HG03039 (cell line): ENCODE results near the gene FGD4.

Experiments
- ATAC-seq: cut with Tn5 transposase; IDR thresholded peaks from one replicate; pipeline ENCODE4 v1.9.1; 2021; ENCODE audit warnings: mild to moderate bottlenecking, moderate library complexity; ENCODE audit not compliant: unreplicated experiment

Gene FGD4

DNA sequence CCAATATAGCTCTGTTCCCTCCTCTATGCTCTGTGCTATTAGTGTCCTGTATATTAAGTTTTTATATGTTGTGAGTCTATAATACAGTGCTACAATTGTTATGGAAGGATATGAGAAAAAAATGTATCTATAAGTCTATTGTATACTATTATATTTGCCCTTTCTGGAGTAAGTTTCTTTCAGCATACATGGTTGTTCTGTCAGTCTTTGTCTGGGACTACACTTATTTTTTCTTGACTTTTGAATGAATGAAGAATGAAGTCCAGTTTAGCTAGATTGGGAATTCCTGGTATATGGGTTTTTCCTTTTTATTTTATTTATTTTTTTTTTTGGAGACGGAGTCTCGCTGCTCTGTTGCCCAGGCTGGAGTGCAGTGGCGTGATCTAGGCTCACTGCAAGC is 203.7 kb downstream of the FGD4 start:
- no peak for ATAC-seq

DNA sequence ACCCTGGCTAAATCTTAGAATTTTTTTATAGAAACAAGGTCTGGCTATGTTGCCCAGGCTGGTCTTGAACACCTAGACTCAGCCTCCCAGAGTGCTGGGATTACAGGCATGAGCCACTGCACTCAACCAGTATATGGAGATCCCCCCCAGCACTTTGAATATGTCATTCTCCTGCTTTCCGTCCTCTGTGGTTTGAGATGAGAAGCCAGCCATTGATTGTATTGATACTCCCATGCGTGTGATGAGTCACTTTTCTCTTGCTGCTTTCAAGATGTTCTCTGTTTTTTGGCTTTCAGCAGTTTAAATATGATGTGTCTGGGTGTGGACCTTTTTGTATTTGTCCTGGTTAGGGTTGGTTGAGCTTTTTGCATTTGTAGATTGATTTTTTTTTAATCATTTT is 204.5 kb downstream of the FGD4 start:
- ATAC-seq, result peak; percentile 93

DNA sequence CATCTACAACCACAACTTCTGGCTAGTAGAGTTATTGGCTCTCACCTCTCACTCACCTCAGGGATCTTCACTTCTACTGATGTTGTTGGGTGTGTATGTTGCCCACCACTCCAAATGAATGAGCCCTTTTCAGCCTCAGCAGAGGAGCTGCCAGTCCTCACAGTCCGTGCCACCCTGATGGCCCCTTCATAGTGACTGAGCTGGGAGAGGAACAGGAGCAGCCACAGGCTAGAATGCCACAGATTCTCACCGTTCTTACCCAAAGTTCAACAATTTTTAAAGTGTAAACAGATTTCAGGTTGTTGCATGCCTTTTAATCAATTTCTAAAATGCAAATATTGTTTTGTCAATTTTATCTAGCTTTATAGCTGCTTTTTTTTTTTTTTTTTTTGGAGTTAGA is 205.2 kb downstream of the FGD4 start:
- ATAC-seq, result no peak

DNA sequence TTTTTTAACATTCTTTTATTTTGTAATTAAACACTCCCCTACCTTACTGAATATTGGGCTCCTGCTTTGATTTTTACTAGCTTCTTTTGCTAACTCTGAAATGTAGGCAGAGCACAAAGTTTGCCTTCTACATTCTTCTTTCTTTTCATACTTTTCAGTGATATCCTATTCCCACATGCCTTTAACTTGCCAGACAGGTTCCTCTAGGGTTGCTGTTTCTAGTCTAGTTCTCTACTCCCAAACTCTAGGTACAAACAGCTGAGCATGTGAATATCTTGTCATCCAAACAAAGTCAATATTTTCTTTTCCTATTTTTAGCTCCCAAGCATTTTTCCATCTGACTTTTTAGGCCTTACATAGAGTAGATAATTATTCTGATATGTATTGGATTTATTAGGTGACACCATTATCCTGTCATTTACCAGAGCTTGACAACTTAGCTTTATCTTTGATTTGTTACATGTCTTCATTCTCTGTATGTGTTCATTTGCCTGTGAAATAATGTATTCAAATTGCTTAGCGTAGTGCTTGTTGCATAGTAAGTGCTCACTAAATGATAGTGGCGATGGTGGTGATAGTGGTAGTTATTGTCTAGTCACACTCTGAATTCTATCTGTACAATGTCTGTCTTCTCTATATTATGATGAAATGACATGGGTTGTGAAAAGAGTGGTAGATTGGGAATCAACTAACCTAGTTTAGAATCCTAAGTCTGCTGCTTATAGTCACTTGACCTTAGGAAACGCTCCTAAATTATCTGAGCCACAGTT is 206.2 kb downstream of the FGD4 start:
- no peak for ATAC-seq

DNA sequence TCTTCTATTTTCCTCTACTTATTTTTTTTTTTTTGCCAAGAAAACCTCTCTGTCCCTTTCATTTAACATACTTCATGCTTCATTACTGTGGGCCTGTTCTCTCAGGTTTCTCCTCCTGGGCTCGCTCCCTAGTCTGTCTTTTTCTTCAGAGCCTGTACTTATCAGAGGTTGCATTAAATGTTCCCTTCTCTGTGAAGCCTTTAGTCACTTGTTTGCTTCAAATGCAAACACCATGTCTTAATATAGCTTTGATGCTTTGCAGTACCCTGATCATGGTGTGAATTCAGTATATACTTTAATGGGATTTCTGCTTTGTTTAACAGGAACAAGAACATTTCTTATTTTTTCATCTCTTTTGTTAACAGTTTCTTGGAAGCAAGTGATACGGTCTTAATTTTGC is 207.1 kb downstream of the FGD4 start:
- ATAC-seq, result no peak

DNA sequence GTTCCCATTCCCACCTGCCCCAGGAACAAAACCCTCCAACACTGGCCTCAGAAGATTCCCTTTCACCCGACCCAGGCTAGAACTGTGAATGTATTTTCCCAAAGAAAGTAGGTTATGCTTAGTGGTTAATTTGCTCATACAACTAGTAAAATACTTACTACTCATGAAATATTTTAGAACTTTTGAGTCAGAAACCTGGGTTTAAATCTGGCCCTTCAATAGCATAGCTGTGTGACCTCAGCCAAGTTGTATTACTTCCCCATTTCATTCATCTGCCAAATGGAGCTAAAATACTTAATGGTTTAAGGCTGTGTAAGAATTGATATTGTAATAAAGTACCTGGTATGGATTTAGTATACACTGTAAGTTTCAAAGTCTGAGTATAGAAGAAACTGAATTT is 210.6 kb downstream of the FGD4 start:
- no peak for ATAC-seq

DNA sequence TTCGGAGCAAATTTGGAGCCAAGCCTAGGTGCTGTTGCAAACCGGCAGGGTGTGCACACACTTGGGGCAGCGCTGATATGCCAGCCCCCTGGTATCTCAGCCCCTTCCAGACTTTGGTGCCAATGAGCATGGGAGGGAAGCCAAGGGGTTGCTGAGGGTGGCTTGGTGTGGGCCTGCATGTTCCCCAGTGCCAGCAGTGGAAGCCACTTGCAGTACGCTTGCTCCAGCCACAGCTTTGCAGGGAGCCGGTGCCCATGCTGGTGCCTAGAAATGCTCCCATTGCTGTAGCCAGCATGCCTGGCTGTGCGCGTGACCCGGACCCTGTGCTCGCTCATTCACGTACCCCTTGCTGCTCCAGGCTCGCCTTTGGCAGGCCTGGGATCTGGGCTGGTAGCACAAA is 212.6 kb downstream of the FGD4 start:
- ATAC-seq, result no peak

DNA sequence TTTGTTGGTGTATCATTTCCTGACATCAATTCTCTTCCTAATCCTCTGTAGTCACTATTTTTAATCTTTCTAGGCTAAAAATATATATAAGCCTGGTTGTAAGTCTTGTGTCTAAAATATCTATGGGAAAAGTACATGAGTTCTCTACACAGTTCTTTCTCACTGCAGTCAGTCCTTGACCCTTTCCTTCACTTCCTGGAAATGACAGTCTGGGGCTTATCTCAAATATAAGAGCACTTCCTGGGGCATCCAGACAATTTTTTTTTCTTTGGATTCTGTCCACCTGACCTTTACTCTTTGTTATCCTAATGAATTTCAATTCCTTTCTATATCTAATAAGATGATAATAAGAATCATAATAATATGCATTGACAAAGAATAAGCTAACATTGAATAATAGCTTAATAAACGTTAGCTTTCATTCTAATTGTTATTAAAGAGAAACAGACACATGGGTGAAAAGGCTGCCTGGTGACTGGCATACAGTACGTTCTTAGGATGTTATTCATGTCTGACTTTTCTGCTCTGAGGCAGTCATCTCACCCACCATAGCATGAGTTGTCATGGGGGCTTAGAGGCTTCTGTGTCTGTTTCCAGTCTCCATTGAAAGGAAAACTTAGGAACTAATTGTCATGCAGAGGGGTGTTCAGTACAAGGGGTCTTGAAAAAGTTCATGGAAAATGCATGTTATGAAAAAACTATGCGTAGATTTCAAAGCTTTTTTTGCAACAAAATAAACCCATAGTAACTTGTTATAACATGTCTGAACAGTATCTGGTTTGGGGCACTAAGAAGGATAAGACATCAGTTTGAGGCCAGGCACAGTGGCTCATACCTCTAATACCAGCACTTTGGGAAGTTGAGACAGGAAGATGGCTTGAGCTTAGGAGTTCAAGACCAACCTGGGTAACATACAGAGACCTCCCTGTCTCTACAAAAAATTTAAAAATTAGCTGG is 213.6 kb downstream of the FGD4 start:
- no peak for ATAC-seq

DNA sequence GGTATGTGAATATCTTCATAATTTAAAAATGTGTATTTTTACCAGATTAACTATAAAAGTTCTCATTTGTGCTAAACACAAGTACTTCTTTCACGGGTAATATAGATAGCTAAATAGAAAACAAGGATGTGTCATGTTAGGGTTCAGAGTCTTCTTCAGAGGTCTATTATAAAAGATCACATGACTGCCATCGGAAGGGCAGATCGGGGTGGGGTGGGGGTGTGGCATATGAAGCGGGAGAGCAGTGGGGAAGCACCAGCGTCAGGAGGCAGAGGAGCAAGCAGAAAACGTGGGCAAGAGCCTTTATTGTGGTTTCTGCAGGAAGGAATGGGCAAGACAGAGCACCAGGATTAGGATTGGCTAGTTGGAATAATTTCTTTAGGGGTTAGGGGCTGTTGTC is 216.1 kb downstream of the FGD4 start:
- ATAC-seq, result no peak

DNA sequence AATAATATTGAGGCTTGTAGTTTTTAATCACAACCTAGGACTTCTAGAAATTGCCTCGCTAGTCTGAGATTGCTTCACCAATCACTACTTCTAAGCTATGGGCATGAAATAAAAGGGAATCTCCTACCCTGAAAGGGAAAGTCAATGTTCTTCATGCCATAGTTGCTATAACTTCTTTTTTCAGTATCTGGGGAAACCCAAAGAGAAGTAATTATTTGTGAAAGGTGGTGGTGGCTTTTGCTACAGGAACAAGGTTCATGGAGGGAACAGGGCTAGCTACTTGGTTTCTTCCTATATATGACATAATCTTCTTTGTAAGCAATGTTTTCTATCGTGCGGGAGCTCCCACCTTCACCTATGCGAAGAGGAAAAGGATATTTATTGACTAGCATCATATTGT is 218.2 kb downstream of the FGD4 start:
- ATAC-seq, result no peak

DNA sequence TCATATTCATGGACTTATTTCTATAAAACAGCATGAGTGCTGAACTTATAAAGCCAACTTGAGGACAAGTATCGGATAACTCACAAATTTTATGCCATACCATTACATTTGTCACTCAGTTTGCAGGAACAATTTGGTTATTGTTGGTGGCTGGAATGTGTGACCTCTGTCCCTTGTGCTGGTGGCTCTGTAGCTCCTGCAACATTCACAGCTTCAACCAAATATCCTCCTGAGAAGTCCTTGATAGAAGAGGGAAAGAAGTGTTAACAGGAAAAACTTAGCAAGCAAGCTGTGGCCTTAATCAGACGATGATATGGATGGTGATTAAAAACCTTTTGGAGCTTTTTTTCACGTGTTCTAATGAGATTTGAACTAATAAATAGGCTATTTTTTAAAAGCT is 218.8 kb downstream of the FGD4 start:
- no peak for ATAC-seq

DNA sequence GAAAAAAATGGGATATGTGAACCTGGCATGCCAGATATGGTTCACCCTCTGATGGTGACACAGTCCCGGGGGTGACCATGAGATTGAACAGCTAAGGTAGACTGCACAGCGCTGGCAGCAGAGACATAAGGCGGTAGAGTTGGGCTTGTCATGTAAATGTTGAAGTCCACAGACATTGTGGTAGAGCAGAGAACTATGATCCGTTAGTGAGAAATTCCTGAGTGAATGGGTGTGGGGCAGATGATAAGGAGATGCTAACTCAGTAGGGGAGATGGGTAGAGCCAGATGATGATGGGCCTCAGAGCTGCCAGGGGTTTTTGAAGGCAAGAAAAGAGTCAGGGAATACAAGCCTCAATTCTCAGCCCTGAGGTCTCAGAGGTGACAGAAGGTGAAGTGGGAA is 228.6 kb downstream of the FGD4 start:
- no peak for ATAC-seq

DNA sequence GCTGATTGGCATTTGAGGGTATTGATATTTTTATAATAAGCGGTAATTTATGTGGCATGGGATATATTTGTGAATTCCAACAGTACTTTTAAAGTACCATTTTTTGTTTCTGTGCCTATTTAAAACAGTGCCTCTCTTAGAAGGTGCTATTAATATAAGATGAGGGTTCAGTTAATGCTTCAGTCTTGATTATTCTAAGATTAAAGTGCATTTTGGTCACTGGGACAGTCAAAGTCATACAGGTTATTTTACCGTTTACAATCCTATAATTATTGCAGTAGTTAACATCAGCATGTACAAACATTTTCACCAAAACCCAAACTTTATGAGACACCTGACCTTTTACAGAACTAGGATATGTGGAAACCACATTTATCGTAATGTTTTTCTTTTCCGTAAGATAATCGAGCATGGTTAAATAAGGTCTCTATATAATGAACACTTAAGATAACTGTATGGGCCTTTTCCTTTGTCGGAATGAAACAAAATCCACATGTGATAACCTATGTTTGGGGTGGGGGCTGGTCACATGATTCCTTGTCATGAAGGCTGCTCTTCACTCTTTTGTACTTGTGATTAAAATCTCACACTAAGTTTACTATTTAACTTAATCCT is 242.0 kb downstream of the FGD4 start:
- no peak for ATAC-seq

DNA sequence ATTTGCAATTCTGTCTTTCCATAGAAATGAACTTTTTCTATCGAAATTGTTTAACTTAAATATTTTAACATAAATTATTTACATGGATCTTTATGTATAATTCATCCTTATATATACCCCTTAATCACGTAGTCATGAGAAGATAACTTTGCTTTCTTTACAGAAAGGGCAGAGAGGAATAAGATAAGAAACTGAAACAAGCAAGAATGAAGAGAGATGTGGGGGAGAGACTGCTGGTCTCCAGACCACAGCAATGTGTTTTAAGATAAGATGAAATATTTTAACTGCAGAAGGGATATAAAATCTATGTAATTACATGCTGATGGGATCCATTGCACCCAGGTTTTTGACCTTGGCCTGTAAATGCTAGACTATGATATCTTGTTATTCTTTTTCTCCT is 245.1 kb downstream of the FGD4 start:
- no peak for ATAC-seq

DNA sequence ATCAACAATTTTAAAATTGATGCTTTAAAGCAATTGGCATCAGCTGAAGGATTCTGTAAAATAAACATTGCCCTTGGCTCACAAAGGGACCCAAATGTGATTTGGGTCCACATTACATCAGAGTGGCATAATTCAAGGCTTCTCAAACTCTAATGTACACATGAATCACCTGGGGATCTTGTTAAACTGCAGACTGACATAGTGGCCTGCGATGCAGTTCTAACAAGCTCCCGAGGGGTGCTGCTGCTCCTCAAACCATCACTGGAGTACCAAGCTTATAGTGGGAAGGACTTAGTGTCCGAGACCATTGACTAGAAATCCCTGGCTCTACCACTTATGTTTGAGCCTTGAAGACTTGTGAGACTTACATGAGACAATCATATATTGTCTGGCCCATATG is 247.9 kb downstream of the FGD4 start:
- ATAC-seq, result no peak

DNA sequence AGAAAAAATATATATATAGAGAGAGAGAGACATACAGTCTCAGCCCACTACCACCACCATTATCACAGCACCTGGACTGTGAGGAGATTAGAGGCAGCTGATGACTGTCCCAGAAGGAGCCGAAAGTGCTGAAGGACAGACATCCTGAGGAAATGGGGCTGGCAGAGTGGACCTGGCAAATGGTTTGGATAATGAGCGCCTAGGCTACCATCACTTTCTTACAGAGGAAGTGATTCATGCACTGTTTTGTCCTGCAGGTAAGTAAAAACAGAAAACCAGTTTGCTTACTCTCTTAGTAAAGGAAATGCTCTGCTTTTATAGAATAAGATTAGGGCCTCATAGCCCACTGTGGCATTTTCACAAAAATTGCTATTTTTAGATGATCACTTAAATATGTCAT is 251.2 kb downstream of the FGD4 start:
- no peak for ATAC-seq

DNA sequence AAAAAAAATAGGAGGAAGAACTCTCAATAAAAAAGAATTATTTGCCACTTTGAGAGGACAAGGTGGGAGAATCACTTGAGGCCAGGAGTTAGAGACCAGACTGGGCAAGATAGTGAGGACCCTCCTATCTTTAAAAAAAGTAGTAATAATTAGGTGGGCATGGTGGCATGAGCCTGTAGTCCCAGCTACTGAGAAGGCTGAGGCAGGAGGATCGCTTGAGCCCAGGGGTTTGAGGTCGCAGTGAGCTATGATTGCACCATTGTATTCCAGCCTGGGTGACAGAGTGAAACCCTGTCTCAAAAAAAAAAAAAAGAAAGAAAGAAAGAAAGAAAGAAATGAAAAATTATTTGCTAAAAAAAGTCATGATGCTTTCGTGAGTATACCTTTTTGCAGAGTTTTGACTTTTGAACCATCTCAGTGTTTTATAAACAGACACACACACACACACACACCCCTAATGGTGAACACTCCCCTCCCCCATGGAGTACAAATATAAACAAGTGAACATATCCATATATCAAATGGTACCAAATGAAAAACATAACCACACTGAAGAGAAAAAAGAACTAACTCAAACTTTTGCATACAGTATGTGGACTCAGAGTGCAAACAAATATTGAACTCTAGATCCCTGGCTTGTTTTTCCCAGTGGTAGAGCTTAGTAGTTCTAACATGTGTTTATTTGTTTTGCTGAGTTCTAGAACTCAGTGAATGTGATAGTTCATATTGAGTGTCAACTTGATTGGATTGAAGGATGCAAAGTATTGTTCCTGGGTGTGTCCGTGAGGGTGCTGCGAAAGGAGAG is 252.0 kb downstream of the FGD4 start:
- no peak for ATAC-seq

DNA sequence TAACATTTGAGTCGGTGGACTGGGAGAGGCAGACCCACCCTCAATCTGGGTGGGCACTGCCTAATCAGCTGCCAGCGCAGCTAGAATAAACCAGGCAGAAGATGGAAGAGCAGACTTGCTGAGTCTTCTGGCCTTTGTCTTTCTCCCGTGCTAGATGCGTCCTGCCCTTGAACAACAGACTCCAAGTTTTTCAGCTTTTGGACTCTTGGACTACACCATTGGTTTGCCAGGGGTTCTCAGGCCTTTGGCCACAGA is 252.5 kb downstream of the FGD4 start:
- ATAC-seq, result no peak

DNA sequence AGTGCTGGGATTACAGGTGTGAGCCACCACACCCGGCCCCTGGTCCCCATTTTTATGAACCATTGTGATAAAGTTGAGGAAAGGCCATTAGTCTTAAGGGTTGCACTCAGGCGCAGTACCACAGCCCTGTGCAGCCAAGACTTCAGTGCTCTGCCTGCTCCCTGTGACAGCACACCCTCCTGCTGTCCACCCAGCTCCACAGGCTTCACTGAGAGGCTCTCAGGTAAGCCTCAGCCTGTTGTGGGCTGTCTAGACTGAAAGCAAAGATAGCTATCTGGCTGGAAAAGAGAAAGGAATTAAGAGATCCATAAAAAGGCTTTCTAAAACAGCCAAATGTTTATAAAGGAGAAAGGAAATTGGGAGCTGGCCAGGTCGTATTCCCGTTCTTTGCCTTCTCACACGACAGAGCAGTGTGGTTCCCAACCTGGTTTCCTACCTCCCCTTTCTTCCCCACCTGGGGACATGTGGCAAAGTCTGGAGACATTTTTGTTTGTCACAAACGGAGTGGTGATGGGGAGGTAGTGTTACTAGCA is 260.6 kb downstream of the FGD4 start:
- no peak for ATAC-seq

DNA sequence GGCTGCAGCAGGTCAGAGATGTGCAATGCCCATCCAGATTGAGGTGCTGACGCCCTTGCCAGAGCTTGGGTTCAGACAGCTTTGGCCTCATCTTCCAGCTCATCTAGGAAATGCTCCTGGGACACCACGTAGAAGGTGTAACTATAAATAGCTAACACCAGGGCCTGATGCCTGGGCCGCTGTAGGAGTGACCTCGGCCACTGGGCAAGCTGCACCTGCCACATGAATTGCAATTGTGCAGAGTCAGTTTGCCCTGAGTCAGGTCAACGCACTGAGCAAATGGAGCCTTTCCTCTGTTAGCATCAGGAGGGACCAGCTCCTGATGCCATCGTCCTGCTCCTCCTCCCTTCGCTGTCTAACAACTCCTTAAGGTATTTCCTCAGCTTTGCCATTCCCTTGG is 262.3 kb downstream of the FGD4 start:
- ATAC-seq, result no peak

DNA sequence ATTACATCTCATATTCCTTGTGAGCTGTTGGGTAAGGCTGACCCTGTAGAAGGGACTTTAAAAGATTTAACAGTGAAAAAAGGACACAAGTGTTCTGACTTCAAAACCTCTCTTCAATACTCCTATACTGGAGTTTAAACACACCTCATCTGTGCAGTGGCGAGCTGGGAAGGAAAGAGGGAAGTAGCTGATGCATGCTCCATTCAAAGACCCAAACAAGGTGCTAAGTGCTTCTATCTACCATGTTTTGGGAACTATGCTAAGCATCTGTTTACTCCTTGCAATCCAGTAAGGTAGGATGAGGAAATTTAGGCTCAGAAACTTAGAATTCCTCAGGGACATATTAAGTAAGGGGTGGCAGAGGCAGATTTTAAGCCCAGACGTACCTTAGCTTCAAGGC is 263.3 kb downstream of the FGD4 start:
- ATAC-seq, result no peak
